Stimulated activated naive CD8-positive, alpha-beta T cell treated with anti-CD3 and anti-CD28 coated beads, Interleukin-15, Interleukin-2, amounts not matched to agents 100 U/mL and 50 U/mL, for 24 hours (primary cell): Measurements from ENCODE around the gene UBE3A.
A peak's percentile ranks its signal among the peaks of the same experiment; 100 is the strongest.
"Not testable (repeated sequence)": the region's sequence is repeated elsewhere in the genome, so short reads cannot be mapped to it uniquely, and the experiment has no call there.

Experiments used
- ATAC-seq: fragments of 150-1000 bp; cut with Tn5 transposase; one replicate; pipeline ENCODE4 v1.10.0; 2021
- DNase-seq: peaks from one replicate; pipeline ENCODE4 v3.0.0; 2021

Gene UBE3A

GRCh38 chr15:25438601-25439368, at the start of gene UBE3A:
TSS of gene UBE3A (minus strand) at chr15:25439024. CDS start at chr15:25409107, 29,917 bp downstream.
- ATAC-seq (peak; percentile 94), DNase-seq (peak; percentile 93)

- DNase-seq (no peak), ATAC-seq (no peak)
Observed at GRCh38 chr15:25487226-25487884, 48.5 kb upstream of the UBE3A start.

GRCh38 chr15:25486051-25486450, 47.2 kb upstream of the UBE3A start:
- no peak for DNase-seq
- no peak for ATAC-seq

- ATAC-seq: peak; percentile 9
- no peak for DNase-seq
Observed at GRCh38 chr15:25481208-25481859, 42.5 kb upstream of the UBE3A start.

- ATAC-seq (no peak), DNase-seq (no peak)
Observed at GRCh38 chr15:25478313-25478712, 39.5 kb upstream of the UBE3A start.

GRCh38 chr15:25477816-25478215, 39.0 kb upstream of the UBE3A start:
- DNase-seq (no peak), ATAC-seq (no peak)

GRCh38 chr15:25474251-25474650, 35.4 kb upstream of the UBE3A start:
- DNase-seq: no peak
- no peak for ATAC-seq

- DNase-seq: no peak
- ATAC-seq: no peak
Observed at GRCh38 chr15:25470230-25470629, 31.4 kb upstream of the UBE3A start.

GRCh38 chr15:25469377-25469776, 30.6 kb upstream of the UBE3A start:
- no peak for DNase-seq
- ATAC-seq: no peak

GRCh38 chr15:25468611-25469010, 29.8 kb upstream of the UBE3A start:
- no peak for ATAC-seq
- DNase-seq: no peak

- DNase-seq: no peak
- ATAC-seq: no peak
Observed at GRCh38 chr15:25465835-25466234, 27.0 kb upstream of the UBE3A start.

GRCh38 chr15:25464784-25465183, 26.0 kb upstream of the UBE3A start:
- ATAC-seq: no peak

GRCh38 chr15:25464383-25464782, 25.6 kb upstream of the UBE3A start:
- DNase-seq (no peak), ATAC-seq (no peak)

More at GRCh38 chr15:25464784-25465183, 26.0 kb upstream of the UBE3A start:
- DNase-seq: no peak

GRCh38 chr15:25456196-25456595, 17.4 kb upstream of the UBE3A start:
- ATAC-seq (no peak), DNase-seq (no peak)

GRCh38 chr15:25455226-25455625, 16.4 kb upstream of the UBE3A start:
- ATAC-seq (no peak), DNase-seq (no peak)

GRCh38 chr15:25454771-25455170, 15.9 kb upstream of the UBE3A start:
- DNase-seq (no peak), ATAC-seq (no peak)

GRCh38 chr15:25453246-25453645, 14.4 kb upstream of the UBE3A start:
- DNase-seq, ATAC-seq: not testable (repeated sequence)

GRCh38 chr15:25451501-25451900, 12.7 kb upstream of the UBE3A start:
- no peak for DNase-seq
- no peak for ATAC-seq

GRCh38 chr15:25450163-25450562, 11.3 kb upstream of the UBE3A start:
- no peak for ATAC-seq
- no peak for DNase-seq

- DNase-seq (no peak), ATAC-seq (no peak)
Observed at GRCh38 chr15:25446076-25446475, 7.3 kb upstream of the UBE3A start.

GRCh38 chr15:25445412-25445811, 6.6 kb upstream of the UBE3A start:
- DNase-seq (no peak), ATAC-seq (no peak)

GRCh38 chr15:25441111-25441510, 2.3 kb upstream of the UBE3A start:
- ATAC-seq (no peak), DNase-seq (no peak)

- ATAC-seq (no peak), DNase-seq (peak; percentile 29)
Observed at GRCh38 chr15:25439369-25439836, 579 bp upstream of the UBE3A start.
